ENCODE data around the gene RNF5. TPM values are rescaled to one million over a fixed set of nuclear protein-coding genes. Genes with fewer than 3 reads are reported as not detected.

The RNF5 gene
- total RNA-seq, 1 experiment from 2014 or later: 111 TPM

- in situ Hi-C loops (cut with HindIII; ENCODE audit: low pct_unique_long_range_greater_than_20kb, low sequenced_read_pairs): no loop called here
- no peak for DNase-seq (ENCODE audit: low read depth)
These were observed 9.2 kb upstream of the RNF5 start for GRCh38 chr6:32168807-32169591.

DNA sequence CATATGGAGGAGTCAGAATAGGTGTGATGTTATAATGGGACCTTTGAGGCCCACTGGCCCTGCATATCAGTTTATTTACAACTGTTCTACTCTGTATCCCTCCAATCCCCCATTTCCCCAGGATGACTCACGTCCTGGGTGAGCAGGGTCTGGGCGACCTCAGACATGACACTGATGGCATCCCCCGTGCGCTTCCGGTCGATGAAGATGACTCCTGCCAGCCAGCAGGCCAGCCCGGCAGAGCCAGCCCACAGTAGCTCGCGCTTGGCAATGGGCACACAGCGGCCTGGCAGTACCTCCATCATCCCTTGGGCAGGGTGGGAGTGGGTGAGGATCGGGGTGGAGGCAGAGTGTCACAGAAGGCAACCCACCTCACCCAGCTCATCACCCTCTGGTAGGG, 7.9 kb upstream of the RNF5 start:
- in situ Hi-C loops (cut with HindIII; ENCODE audit: low pct_unique_long_range_greater_than_20kb, low sequenced_read_pairs): no loop called here
- DNase-seq (ENCODE audit: low read depth): no peak

DNA sequence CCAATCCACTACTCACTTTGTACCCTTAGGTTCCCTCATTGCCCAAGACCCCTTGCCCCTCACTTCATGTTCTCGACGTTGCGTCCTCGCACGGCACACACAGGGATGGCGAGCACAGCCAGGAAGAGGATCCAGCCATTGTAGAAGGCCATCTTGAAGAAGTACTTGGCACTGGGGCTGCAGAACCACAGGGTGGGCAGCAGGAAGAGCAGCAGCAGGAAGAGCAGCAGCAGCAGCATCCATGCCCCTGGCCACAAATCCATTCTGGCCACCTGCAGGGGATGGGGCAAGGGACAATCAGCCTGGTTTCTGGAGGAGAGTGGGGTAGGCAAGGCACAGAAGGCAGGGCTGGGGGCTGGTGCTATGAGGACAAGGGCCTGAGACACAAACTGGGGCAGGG, 7.0 kb upstream of the RNF5 start:
- in situ Hi-C loops (cut with HindIII; ENCODE audit: low pct_unique_long_range_greater_than_20kb, low sequenced_read_pairs): no loop called here
- no peak for DNase-seq (ENCODE audit: low read depth)

- in situ Hi-C loops (cut with HindIII; ENCODE audit: low pct_unique_long_range_greater_than_20kb, low sequenced_read_pairs): no loop called here
- no peak for DNase-seq (ENCODE audit: low read depth)
These were observed 5.0 kb upstream of the RNF5 start for GRCh38 chr6:32173051-32173727.

GRCh38 chr6:32174416-32174815, 3.8 kb upstream of the RNF5 start:
- DNase-seq (ENCODE audit: low read depth): no peak
- in situ Hi-C loops (cut with HindIII; ENCODE audit: low pct_unique_long_range_greater_than_20kb, low sequenced_read_pairs): no loop called here

DNA sequence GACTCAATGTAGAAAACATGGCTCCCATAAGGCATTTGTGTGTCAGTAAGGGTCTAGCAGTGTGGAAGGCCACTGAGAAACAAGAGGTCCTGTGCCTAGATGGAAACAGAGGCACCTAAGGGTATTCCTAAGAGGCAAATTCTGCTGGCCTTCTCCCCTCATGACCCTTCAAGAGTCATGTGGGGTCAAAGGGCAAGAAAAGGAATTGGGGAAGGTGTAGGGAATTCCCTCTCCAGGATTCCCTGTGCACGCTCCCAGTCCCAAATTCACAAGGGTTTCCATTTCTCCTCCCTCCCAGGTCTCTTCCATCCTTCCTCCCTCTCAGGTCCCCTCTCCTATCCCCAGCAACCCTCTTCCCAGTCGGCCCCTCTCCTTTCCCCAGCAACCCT, 2.9 kb upstream of the RNF5 start:
- no peak for DNase-seq (ENCODE audit: low read depth)
- in situ Hi-C loops (cut with HindIII; ENCODE audit: low pct_unique_long_range_greater_than_20kb, low sequenced_read_pairs): no loop called here

- DNase-seq (ENCODE audit: low read depth): peak; percentile 93
- in situ Hi-C loops (cut with HindIII; ENCODE audit: low pct_unique_long_range_greater_than_20kb, low sequenced_read_pairs): no loop called here
These were observed 2.3 kb upstream of the RNF5 start, which contains the start of gene AGPAT1 for GRCh38 chr6:32175711-32176475. Gene AGPAT1 (minus strand): TSS chr6:32176084. CDS start chr6:32171496, 4,588 bp downstream.

DNA sequence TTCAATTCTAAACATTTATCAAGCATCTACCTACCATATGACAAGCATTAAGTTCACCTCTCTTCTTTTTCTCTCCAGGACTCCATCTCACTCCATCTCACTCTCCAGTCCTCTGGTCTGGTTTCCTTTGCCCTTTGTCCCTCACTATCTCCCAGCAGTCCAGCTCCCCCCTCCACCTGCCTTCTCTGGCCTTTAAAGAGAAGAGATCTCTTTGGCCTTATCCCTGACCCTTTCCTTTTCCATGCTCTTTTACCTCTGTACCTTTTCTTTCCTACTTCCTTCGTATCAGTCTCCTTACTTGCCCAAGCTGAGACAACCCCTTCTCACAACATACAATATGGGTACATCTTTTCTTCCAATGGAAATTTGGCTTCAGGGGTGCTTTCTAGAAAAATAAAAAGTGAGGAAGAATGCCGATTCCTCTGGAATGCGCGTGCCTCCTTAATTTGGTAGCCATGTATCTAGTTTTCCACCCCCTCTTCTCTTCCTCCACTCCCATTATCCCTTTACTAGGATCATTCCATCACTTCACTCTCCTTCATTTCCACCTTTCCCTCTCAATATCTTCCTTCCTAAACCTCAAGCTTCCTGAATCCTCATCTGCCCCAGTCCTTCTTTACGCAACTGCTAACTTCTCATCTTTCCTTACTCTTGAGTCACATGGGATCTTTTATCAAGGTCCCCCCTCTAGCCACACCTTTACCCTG, 1.6 kb upstream of the RNF5 start:
- DNase-seq (ENCODE audit: low read depth): no peak

GRCh38 chr6:32177183-32177787, 920 bp upstream of the RNF5 start:
- in situ Hi-C loops (cut with HindIII; ENCODE audit: low pct_unique_long_range_greater_than_20kb, low sequenced_read_pairs): no loop called here
- peak; percentile 76 for DNase-seq (ENCODE audit: low read depth)

More for the DNA sequence above, 1.6 kb upstream of the RNF5 start:
- in situ Hi-C loops (cut with HindIII; ENCODE audit: low pct_unique_long_range_greater_than_20kb, low sequenced_read_pairs): no loop called here

GRCh38 chr6:32178547-32179440, 589 bp downstream of the RNF5 start:
- in situ Hi-C loops (cut with HindIII; ENCODE audit: low pct_unique_long_range_greater_than_20kb, low sequenced_read_pairs): no loop called here
- no peak for DNase-seq (ENCODE audit: low read depth)

- in situ Hi-C loops (cut with HindIII; ENCODE audit: low pct_unique_long_range_greater_than_20kb, low sequenced_read_pairs): no loop called here
These were observed 1.7 kb downstream of the RNF5 start for GRCh38 chr6:32179766-32180405.

DNA sequence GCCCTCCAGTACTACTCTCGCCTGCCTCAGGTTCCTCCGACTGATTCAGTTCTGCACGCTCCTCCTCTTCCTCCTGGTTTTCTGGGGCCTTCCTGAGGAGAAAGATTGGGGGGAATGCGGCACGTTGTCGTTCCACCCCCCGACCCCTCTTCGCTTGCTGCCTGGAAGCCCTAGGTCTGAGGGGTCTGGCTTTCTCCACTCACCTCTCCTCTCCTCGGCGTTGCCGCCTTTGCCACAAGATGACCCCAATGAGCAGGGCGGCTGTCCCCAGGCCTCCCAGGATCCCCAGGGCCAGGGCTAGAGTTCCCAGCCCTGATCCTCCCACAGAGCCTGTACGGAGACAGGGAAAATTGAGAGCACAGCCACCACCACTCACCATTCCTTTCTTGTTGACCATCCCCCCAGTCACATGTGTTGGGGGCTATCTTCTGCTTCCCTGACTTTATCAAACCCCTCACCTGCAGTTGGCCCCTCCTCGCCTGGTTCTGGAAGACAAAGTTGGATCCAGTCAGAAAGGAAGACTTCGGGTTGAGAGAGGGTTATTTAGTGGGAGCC, 3.0 kb downstream of the RNF5 start:
- in situ Hi-C loops (cut with HindIII; ENCODE audit: low pct_unique_long_range_greater_than_20kb, low sequenced_read_pairs): no loop called here
- DNase-seq (ENCODE audit: low read depth): no peak

More at GRCh38 chr6:32179766-32180405, 1.7 kb downstream of the RNF5 start:
- no peak for DNase-seq (ENCODE audit: low read depth)

DNA sequence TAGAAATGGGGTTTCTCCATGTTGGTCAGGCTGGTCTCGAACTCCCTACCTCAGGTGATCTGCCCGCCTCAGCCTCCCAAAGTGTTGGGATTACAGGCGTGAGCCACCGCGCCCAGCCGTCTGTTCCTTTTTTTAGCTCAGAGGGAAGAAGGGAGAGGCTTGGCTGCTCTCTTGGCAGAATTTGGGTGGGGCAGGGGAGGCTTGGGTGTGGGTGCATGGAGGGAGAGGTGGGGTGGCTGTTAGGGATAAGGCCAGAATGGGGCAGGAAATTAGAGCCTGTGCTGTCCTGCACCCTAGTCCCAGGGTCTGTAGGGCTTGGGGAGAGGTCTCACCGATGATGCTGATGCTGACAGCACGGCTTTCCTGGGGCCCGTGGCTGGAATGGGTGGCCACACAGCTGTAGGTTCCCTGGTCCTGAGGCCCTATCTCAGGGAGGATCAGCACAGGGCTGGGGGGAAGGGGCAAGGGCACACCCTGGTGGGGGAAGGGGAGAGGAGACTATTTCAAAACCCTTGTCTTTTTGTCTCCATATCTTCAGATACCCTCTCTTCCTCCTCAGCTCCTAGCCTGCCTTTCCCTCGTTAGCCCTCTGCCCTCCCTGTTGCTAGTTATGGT, 3.8 kb downstream of the RNF5 start:
- in situ Hi-C loops (cut with HindIII; ENCODE audit: low pct_unique_long_range_greater_than_20kb, low sequenced_read_pairs): no loop called here
- DNase-seq (ENCODE audit: low read depth): no peak

DNA sequence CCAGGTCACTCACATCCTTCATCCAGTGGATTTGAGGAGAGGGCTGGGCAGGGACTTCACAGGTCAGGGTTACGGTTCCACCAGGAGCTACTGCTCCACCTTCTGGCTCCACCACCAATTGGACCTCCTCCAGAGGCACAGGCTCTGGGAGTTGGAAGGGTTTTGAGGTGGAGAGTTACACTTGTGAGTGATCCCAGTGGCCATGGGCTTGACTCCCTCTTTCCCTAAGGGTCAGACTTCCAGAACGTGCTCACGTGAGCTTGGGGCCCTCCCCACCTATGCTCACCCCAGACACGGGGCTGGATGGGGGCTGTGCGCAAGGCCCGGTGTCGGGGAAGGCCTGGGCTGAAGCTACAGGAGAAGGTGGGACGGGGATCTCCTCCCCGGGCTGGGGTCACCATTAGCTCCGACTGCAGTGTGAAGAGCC, 4.4 kb downstream of the RNF5 start:
- in situ Hi-C loops (cut with HindIII; ENCODE audit: low pct_unique_long_range_greater_than_20kb, low sequenced_read_pairs): no loop called here
- DNase-seq (ENCODE audit: low read depth): no peak

GRCh38 chr6:32183030-32183429, 4.8 kb downstream of the RNF5 start:
- DNase-seq (ENCODE audit: low read depth): no peak
- in situ Hi-C loops (cut with HindIII; ENCODE audit: low pct_unique_long_range_greater_than_20kb, low sequenced_read_pairs): no loop called here

GRCh38 chr6:32183483-32184083, 5.4 kb downstream of the RNF5 start:
- in situ Hi-C loops (cut with HindIII; ENCODE audit: low pct_unique_long_range_greater_than_20kb, low sequenced_read_pairs): no loop called here
- no peak for DNase-seq (ENCODE audit: low read depth)
